ENCODE results near the gene CTR9.
A peak's percentile ranks its signal among the peaks of the same experiment; 100 is the strongest.

The CTR9 gene

GRCh38 chr11:10728789-10729472 is 22.1 kb upstream of the CTR9 start:
- Mint-ChIP-seq H3K4me3 (no peak overlapping the region), H3K4me1 (ENCODE audit: low read depth) (peaks cover 20% of the 10 kb centered on the region), H3K27me3 (peaks cover 1% of the 10 kb centered on the region), H3K27ac (no peak overlapping the region), H3K9me3 (ENCODE audit: low read depth) (no peaks in the 10 kb centered on the region), H3K36me3 (no peaks in the 10 kb centered on the region)

- Mint-ChIP-seq H3K4me1 (ENCODE audit: low read depth) (peaks cover 15% of the 10 kb centered on the region), H3K27ac (no peak overlapping the region)
These were observed 20.9 kb upstream of the CTR9 start for GRCh38 chr11:10730151-10730550.

GRCh38 chr11:10731064-10731680 is 19.9 kb upstream of the CTR9 start:
- H3K9me3 Mint-ChIP-seq (ENCODE audit: low read depth) = no peaks in the 10 kb centered on the region
- no peak overlapping the region for H3K4me3 Mint-ChIP-seq
- H3K27me3 Mint-ChIP-seq = no peaks in the 10 kb centered on the region
- no peak overlapping the region for H3K27ac Mint-ChIP-seq
- no peaks in the 10 kb centered on the region for H3K36me3 Mint-ChIP-seq
- H3K4me1 Mint-ChIP-seq (ENCODE audit: low read depth) = peaks cover 13% of the 10 kb centered on the region

More at GRCh38 chr11:10730151-10730550, 20.9 kb upstream of the CTR9 start:
- no peak overlapping the region for H3K4me3 Mint-ChIP-seq
- no peaks in the 10 kb centered on the region for H3K36me3 Mint-ChIP-seq
- peaks cover 1% of the 10 kb centered on the region for H3K27me3 Mint-ChIP-seq
- no peaks in the 10 kb centered on the region for H3K9me3 Mint-ChIP-seq (ENCODE audit: low read depth)

- H3K4me3 Mint-ChIP-seq = peak overlapping the region; percentile 49
- no peaks in the 10 kb centered on the region for H3K36me3 Mint-ChIP-seq
- H3K27me3 Mint-ChIP-seq = no peaks in the 10 kb centered on the region
- peaks cover 11% of the 10 kb centered on the region for H3K4me1 Mint-ChIP-seq (ENCODE audit: low read depth)
- H3K9me3 Mint-ChIP-seq (ENCODE audit: low read depth) = no peaks in the 10 kb centered on the region
- H3K27ac Mint-ChIP-seq = peak overlapping the region; percentile 8
These were observed 15.3 kb upstream of the CTR9 start for GRCh38 chr11:10735481-10736475.

- no peak overlapping the region for H3K4me3 Mint-ChIP-seq
- no peaks in the 10 kb centered on the region for H3K9me3 Mint-ChIP-seq (ENCODE audit: low read depth)
- peaks cover 29% of the 10 kb centered on the region for H3K4me1 Mint-ChIP-seq (ENCODE audit: low read depth)
- H3K27me3 Mint-ChIP-seq = no peaks in the 10 kb centered on the region
- peak overlapping the region; percentile 48 for H3K27ac Mint-ChIP-seq
- H3K36me3 Mint-ChIP-seq = no peaks in the 10 kb centered on the region
These were observed 8.4 kb upstream of the CTR9 start for GRCh38 chr11:10742460-10743208.

GRCh38 chr11:10743354-10744000 is 7.6 kb upstream of the CTR9 start:
- Mint-ChIP-seq H3K27me3 (no peaks in the 10 kb centered on the region), H3K27ac (no peak overlapping the region), H3K4me1 (ENCODE audit: low read depth) (peaks cover 30% of the 10 kb centered on the region), H3K4me3 (peak overlapping the region; percentile 9), H3K36me3 (no peaks in the 10 kb centered on the region), H3K9me3 (ENCODE audit: low read depth) (no peaks in the 10 kb centered on the region)

GRCh38 chr11:10744206-10744605 is 6.8 kb upstream of the CTR9 start:
- Mint-ChIP-seq H3K27me3 (no peaks in the 10 kb centered on the region), H3K4me3 (no peak overlapping the region), H3K4me1 (ENCODE audit: low read depth) (peaks cover 32% of the 10 kb centered on the region), H3K27ac (no peak overlapping the region), H3K9me3 (ENCODE audit: low read depth) (no peaks in the 10 kb centered on the region), H3K36me3 (no peaks in the 10 kb centered on the region)

GRCh38 chr11:10746871-10747270 is 4.2 kb upstream of the CTR9 start:
- H3K9me3 Mint-ChIP-seq (ENCODE audit: low read depth) = no peaks in the 10 kb centered on the region
- H3K27me3 Mint-ChIP-seq = no peaks in the 10 kb centered on the region

GRCh38 chr11:10747733-10748132 is 3.3 kb upstream of the CTR9 start:
- Mint-ChIP-seq H3K36me3 (no peaks in the 10 kb centered on the region), H3K27ac (no peak overlapping the region), H3K4me1 (ENCODE audit: low read depth) (peaks cover 33% of the 10 kb centered on the region), H3K27me3 (no peaks in the 10 kb centered on the region), H3K4me3 (no peak overlapping the region), H3K9me3 (ENCODE audit: low read depth) (no peaks in the 10 kb centered on the region)

More at GRCh38 chr11:10746871-10747270, 4.2 kb upstream of the CTR9 start:
- Mint-ChIP-seq H3K4me3 (no peak overlapping the region), H3K27ac (no peak overlapping the region), H3K4me1 (ENCODE audit: low read depth) (peaks cover 34% of the 10 kb centered on the region), H3K36me3 (no peaks in the 10 kb centered on the region)

GRCh38 chr11:10749476-10749875 is 1.6 kb upstream of the CTR9 start:
- Mint-ChIP-seq H3K4me3 (peak overlapping the region; percentile 18), H3K36me3 (no peaks in the 10 kb centered on the region), H3K9me3 (ENCODE audit: low read depth) (no peaks in the 10 kb centered on the region), H3K27me3 (no peaks in the 10 kb centered on the region), H3K27ac (peak overlapping the region; percentile 16), H3K4me1 (ENCODE audit: low read depth) (peaks cover 23% of the 10 kb centered on the region)

GRCh38 chr11:10751581-10751940 is 515 bp downstream of the CTR9 start:
- Mint-ChIP-seq H3K27me3 (no peaks in the 10 kb centered on the region), H3K4me3 (peak overlapping the region; percentile 96), H3K4me1 (ENCODE audit: low read depth) (peaks cover 24% of the 10 kb centered on the region), H3K36me3 (peaks cover 9% of the 10 kb centered on the region), H3K9me3 (ENCODE audit: low read depth) (no peaks in the 10 kb centered on the region), H3K27ac (peak overlapping the region; percentile 92)

- Mint-ChIP-seq H3K36me3 (peaks cover 9% of the 10 kb centered on the region), H3K4me1 (ENCODE audit: low read depth) (peaks cover 24% of the 10 kb centered on the region), H3K4me3 (peak overlapping the region; percentile 96), H3K9me3 (ENCODE audit: low read depth) (no peaks in the 10 kb centered on the region), H3K27ac (peak overlapping the region; percentile 92), H3K27me3 (no peaks in the 10 kb centered on the region)
These were observed 1.0 kb downstream of the CTR9 start for GRCh38 chr11:10752061-10752460.

- Mint-ChIP-seq H3K36me3 (peaks cover 9% of the 10 kb centered on the region), H3K4me3 (peak overlapping the region; percentile 96), H3K27me3 (no peaks in the 10 kb centered on the region), H3K9me3 (ENCODE audit: low read depth) (no peaks in the 10 kb centered on the region), H3K4me1 (ENCODE audit: low read depth) (peaks cover 24% of the 10 kb centered on the region), H3K27ac (no peak overlapping the region)
These were observed 1.4 kb downstream of the CTR9 start for GRCh38 chr11:10752486-10752885.

GRCh38 chr11:10758957-10759356 is 7.9 kb downstream of the CTR9 start:
- Mint-ChIP-seq H3K27me3 (no peaks in the 10 kb centered on the region), H3K9me3 (ENCODE audit: low read depth) (no peaks in the 10 kb centered on the region), H3K36me3 (peaks cover 19% of the 10 kb centered on the region), H3K27ac (no peak overlapping the region), H3K4me1 (ENCODE audit: low read depth) (peaks cover 3% of the 10 kb centered on the region), H3K4me3 (no peak overlapping the region)

All from activated naive CD8-positive, alpha-beta T cell (primary cell).